Testis (tissue), 2 donors: ENCODE results near the gene SARS1.

Experiments
- POLR2A ChIP-seq: fragments of 450-650 bp; IDR thresholded peaks from one replicate; pipeline ENCODE4 v1.6.1; 2017; ENCODE audit warnings: antibody characterized with exemption, mild to moderate bottlenecking, moderate library complexity
- TF ChIP-seq, protein P1 (sequence below), 3 experiments: fragments of 450-650 bp in 2 of 3; fragments of 200-600 bp in 1 of 3; sonication (generic) in 1 of 3; IDR thresholded peaks; one replicate each; pipeline ENCODE4 v1.5.1; 2016 to 2019; ENCODE audit warnings: antibody characterized with exemption in 3 of 3, mild to moderate bottlenecking in 2 of 3, moderate library complexity in 1 of 3

DNA sequence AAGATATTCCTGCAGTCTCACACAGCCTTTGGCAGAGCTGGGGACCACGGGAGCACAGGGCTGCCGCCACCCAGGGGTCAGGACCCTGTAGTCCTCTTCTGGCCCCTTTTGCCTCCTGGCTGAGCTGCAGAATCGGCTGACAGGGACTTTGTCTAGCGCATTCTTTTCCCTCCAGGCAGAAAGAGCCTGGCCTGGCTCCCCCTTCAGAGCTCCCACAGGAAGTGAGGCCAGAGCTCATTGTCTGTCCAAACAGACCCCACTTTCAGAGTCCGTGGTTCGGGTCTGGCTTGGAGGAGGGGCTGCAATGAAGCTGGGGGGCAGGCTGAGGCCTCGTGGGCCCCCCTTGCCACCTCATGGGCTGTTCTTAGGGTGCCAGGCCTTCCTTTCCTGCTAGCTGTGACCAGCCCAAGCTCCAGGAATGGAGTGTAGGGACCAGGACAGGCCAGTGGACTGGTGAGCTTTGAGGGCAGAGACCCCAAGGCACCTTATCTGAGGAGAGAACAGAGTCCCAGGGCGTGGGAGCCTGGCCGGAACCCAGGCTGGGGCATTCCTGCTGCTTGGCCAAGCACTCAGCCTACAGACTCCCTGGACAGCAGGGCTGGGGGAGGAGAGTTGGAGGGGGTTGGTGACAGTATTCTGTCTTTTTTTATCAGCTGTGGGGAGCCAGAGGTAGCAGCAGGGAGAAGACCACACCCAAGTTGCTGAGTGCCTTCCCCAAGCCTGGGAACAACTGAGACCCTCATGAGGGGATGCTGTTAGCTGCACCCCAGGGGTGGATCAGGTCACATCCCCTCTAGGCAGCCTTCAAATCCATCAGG is 40.3 kb downstream of the SARS1 start:
- TF ChIP-seq, protein P1, sequence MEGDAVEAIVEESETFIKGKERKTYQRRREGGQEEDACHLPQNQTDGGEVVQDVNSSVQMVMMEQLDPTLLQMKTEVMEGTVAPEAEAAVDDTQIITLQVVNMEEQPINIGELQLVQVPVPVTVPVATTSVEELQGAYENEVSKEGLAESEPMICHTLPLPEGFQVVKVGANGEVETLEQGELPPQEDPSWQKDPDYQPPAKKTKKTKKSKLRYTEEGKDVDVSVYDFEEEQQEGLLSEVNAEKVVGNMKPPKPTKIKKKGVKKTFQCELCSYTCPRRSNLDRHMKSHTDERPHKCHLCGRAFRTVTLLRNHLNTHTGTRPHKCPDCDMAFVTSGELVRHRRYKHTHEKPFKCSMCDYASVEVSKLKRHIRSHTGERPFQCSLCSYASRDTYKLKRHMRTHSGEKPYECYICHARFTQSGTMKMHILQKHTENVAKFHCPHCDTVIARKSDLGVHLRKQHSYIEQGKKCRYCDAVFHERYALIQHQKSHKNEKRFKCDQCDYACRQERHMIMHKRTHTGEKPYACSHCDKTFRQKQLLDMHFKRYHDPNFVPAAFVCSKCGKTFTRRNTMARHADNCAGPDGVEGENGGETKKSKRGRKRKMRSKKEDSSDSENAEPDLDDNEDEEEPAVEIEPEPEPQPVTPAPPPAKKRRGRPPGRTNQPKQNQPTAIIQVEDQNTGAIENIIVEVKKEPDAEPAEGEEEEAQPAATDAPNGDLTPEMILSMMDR (IDR thresholded peaks at IDR 0.05): no peak
- no peak for TF ChIP-seq POLR2A
